GM19023 (cell line): Measurements from ENCODE around the gene TSPAN3.

Source experiments
- ATAC-seq: cut with Tn5 transposase; IDR thresholded peaks from one replicate; pipeline ENCODE4 v1.9.1; 2021; ENCODE audit warnings: mild to moderate bottlenecking, moderate library complexity; ENCODE audit not compliant: unreplicated experiment

The TSPAN3 gene

DNA sequence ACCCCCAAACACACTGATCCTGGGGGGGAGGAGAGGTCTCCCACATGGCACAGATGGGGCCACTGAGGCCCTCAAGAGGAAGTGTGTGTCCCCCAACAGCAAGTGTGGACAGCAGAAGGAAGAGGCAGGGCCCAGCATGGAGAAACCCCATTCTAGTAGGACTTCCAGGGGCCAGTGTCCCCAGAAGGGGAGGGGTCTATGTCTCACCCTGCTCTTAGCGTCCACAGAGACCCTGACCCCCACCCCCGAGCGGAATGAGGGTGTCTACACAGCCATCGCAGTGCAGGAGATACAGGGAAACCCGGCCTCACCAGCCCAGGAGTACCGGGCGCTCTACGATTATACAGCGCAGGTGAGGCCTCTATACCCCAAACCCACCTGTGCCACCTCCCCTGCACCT lies 35.3 kb downstream of the TSPAN3 start:
- ATAC-seq = no peak

DNA sequence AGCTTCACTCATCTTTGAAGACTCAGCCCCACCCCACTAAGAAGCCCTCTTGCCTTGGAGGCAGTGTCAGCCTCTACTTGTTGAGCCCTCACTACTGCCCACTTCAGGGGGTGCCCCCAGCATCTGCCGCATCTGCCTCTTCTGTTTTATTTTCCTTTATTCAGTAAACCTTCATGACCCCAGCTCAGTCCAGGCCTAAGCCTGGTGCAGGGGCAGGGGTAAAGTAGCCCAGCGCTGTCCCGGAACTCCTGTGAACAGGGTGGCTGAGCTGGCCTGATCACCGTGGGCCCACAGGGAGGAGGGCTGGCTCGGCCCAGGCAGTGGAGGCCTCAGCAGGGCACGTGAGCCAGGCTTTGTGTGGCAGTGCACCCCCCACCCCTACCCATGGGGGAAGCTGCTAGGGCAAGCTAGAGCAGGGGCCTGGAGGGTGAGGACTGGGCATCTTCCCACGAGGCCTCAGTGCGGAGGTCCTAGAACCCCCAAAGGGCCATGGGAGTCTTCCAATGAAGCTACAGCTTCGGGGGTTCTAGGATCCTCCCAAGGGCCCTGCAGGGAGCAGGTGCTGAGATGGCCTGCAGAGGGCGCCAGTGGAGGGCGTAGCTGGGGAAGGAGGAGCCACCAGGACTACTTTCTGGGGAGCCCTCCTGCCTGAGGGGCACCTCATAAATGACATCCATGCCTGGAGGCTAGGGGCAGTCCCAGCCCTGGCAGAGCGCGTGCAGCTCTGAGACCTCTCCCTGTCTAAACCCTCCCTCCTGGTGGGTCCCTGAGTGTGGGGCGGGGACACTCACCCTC lies 36.0 kb downstream of the TSPAN3 start:
- no peak for ATAC-seq

DNA sequence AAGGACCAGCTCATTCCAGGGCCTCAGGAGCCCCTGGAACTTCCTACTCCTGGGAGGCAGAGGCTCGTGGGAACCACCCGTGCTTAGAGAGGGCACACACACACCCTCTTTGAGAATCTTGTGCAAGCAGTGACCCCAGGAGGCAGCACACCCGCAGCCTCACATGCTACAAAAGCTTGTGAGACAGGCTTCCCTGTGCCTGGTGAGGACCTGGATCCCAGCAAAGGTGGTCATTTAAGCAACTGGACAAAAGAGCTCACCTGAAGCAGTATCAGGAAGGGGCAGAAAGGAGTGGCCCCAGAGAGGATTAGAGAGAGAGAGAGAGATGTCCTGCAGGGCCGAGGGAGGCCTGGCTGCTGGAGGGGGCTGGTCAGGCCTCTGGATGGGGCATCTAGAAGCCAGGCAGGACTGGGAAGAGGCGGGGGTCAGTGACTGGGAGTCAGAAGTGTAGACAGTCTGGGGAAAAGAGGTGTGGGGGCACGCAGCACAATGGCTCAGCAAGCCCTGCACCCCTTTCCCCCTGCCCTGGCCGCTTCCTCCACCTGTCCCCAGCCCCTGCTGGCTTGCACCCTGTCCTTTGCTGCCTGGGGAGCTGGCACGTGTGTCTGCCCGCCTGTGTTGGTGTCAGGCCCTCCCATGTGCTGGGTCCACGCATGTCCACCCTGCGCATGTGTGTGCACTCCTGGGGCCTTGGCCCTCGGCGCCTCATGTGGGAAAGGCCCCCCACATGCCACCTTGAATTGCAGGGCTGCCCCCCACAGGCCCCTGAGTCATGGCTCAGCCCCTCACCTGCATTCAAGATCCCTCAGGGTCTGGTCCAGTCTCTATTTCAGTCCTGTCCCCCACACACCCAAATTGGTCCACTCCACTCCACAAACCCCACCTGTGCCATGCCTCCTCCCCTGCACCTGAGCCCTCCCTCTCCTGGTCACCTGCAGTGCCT lies 36.9 kb downstream of the TSPAN3 start:
- ATAC-seq = no peak

DNA sequence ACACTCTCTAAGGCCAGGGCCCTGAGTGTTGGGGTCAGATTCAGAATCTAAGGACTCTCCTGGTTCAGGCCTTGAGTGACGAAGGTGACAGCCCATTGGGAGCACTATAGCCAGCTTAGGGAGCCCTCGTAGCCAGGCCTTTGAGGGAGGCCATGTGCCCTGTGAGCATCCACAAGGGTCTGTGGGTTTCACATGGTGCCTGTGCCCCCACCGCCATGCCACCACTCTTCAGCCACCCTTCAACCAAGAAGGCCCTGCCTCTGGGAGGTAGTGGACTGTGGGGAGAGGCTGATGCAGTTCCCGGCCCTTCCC lies 37.5 kb downstream of the TSPAN3 start:
- no peak for ATAC-seq

DNA sequence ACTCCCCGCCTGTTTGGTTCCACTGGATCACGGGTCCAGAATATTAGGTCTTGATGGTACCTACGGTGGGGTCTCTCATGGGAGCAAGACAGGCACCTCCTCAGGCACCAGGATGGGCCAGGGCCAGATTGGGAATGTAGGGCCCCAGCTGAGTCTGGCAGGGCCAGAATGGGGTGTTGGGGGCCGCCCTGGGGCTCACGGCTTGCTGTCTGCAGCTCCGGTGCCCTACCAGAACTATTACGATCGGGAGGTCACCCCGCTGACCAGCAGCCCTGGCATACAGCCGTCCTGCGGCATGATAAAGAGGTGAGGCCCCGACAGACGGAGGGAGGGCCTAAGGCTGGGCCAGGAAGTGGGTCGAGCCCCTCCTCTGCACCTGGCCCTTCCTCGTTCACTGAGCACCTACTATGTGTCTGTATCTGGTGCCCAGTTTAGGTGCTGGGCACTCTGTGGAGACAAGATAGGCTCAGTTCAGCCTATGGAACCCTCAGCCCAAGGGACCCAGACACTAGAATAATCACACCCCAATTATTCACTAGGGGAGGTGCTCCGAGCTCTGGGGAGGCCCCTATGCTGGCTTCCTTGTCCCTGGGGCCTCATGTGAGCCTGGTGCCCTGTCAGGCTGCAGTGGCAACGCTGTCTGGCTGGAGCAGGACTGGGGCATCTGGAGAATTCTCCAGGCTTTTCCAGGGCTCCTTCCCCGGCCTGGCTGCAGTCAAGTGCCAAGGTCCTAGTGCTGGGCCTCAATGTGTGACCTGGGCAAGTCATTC lies 38.1 kb downstream of the TSPAN3 start:
- no peak for ATAC-seq

DNA sequence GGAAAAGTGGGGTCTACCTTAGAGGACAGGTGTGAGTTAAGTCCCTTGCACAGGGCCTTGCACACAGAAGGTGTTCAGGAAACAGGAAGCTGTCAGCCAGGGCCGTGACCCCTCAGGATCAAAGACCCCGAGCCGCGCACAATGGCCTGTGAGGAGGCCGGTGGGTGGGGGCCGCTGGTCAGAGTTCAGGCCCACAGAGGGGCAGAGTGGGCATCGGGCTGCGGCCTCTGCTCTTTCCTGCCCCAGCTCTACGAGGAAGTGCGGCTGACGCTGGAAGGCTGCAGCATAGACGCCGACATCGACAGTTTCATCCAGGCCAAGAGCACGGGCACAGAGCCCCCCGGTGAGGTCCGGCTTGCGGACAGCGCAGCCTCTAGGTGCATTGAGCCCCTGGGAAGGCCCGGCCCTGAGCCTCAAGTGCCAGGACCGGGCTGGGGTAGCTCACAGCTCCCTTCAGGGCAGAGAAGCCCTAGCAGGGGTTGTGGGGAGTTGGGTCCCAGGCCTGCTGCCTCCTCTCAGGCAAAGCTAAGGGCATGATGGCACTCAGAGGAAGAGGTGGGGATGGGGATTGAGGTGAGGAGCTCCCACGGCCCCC lies 38.8 kb downstream of the TSPAN3 start:
- ATAC-seq = no peak

DNA sequence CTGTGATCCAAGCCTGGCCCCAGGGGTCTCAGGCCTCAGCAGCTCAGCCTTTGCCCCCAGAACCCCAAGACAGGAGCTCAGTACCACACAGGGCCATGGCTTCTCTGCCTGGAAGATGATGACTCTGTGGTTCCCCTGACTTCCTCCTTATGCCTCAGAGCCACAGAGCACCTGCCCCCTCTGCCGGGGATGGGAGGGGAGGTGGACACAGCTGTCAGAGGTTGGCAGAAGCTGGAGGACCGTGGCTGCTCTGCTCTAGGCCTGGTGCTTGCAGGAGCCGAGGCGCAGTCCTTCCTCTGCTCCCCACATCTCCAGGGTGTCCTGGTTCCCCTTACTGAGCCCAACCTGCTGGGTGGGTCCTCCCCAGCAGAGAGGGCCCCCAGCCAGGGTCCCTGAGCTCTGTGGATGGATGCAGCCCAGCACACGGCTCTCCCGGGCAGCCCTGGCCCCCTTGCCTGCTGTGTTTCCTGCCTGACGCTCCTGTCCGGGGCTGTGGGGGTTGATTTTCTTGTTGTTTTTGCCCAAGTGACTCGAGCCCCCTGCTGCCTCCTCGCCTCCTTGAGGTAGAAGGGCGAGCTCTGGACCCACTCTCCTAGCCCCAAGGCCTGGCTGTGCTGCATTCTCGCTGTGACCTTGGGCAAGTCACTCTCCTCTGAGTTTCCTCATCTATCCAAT lies 39.4 kb downstream of the TSPAN3 start:
- ATAC-seq = no peak

DNA sequence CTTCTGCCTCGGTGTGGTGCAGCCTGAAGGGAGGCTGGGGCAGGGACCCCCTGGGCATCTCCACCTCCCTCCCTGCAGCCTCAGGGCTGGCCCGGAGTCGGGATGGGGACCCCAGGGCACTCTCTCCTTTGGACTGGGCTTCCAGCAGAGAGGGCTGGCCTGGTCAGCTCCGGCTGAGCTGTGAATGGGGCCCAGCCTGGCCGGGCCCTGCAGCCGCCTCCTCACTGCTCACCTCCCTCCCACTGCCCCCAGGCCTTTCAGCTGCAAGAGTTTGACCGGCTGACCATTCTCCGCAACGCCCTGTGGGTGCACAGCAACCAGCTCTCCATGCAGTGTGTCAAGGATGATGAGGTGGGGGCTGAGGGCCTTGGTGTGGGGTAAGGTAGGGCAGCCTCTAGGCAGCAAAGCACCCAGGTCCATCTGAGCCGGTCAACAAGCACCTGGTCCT lies 40.0 kb downstream of the TSPAN3 start:
- ATAC-seq = no peak

DNA sequence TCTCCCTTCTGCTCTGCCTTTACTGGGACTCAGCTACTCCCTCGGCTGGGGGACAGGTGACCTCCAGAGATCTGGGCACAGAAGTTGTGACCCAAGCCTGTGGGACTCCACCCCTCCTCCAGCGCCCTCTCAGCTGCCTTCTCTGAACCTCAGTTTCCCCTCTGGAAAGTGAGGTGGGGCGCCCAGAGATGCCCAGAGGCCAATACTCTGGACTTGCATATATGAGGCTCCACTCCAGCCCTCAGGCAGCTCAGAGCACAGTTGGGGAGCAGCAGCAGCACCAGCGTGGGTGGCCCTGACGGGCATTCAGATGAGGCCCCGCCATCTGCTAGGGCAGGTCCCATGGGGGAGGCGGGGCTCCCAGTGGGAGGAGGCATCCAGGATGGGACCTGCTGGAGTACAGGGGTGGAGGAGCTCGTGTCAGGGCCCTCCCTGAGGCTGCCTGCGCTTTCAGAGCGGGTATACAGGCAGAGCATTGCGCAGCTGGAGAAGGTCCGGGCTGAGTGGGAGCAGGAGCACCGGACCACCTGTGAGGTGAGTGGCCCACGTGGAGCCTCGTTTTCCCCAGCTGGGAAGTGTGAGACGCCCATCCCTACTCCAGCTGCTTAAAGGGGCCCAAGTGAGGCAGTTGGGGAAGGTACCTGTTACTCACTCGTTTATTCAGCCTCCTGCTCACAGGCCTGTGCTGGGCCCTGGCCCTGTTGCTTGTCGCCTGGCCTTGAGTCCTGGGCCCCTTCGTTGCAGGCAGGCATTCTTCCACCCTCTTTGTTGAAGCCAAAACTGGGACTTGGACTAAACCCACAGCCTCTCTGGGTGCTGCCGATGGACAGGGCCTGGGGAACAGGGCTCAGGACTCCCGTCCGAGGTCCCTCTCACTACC lies 40.6 kb downstream of the TSPAN3 start:
- no peak for ATAC-seq

DNA sequence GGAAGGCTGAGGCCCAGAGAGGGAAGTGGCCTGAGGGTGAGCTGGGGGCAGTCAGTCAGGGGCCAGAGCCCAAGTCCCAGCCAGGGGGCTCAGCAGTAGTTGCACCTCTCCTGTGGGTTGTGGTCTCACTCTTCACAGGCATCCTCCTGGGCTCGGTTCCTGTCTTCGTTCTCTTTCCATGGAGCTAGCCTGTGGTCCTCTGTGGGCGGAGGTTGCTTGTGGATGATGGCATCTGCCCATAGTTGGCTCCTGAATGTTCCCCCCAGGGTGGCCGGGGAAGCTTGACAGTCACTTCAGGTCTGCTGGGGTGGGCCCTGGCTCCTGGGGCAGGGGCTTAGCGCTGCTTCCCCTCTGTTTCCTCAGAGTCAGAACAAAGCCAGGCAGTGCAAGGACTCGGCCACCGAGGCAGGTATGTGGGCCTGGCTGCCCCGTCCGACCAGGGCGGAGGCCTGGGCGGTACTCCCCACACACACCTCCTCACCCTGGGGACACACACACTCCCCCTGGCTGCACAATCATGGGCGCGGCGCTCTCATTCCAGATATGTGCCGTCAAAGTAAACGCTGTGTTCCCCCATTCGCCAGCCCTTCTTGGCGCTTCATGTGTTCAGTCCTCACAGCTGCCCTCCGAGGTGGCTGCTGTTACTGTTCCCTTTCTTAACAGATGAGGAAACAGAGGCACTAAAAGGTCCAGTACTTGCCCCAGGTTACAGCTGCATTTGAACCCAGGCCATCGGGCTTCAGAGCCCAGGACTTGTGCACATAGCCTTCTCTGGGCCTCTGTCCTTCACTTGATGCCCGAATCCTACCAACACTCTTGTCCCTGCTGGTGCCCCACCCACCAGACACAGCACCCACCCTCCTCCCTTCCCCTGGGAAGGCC lies 41.5 kb downstream of the TSPAN3 start:
- no peak for ATAC-seq

DNA sequence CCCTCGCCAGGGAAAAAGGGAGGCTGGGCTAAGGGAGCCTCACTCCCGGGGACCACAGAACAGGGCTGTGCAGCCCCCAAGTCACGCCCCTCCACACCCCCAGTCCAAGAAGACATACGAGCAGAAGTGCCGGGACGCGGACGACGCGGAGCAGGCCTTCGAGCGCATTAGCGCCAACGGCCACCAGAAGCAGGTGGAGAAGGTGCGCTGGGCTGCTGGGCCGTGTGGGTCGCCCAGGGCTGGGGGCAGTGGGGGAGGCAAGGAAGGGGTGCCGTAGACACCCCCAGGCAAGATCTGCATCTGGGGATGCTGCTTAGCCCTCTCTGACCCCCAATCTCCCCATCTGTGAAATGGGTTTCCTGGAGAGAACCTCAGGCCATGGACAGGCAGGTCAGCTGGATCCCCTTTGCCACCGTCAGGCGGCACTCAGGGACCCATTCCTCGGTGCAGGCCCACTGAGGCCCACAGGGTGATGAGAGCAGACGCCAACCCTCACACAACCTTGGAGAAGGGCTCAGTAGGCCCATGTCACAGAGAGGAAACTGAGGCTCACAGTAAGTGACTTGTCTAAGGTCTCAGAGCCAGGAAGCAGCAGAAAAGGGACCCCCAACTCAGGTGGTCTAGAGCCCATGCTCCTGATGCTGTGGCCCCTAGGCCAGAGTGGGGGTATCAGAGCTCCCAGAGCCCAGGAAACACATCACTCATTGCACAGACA lies 42.3 kb downstream of the TSPAN3 start:
- no peak for ATAC-seq

DNA sequence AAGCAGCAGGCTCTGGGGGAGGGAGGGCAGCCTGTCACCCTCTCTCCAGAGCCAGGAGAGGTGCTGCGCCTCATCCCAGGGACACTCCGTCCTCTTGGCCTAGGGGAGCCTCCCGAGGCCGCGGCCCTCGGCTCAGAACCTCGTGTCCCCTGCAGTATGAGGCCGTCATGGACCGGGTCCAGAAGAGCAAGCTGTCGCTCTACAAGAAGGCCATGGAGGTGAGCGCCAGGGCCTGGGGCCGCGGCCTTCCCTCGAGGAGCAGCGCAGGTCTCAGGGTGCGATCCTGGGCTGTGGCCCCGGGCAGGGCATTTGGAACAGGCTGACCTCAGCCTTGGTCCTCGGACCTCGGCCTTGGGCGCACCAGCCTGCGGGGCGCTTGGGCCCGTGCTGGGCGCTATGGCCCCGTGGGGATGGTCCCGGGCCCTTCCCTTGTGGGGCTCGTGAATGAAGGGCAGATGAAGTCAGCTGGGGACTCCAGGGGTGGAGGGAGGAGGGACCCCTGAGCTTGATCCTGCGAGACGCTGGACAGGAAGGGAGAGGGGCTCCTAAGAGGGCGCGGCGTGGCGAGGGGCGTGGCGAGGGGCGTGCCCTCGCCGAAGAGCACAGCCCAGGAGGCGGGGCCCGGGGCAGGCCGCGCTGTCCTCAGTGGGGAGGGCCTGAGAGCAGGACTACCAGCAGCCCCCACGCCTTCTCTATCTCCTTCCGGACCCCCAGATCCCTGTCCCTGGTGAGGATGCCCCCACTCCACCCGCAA lies 43.0 kb downstream of the TSPAN3 start:
- ATAC-seq = no peak

DNA sequence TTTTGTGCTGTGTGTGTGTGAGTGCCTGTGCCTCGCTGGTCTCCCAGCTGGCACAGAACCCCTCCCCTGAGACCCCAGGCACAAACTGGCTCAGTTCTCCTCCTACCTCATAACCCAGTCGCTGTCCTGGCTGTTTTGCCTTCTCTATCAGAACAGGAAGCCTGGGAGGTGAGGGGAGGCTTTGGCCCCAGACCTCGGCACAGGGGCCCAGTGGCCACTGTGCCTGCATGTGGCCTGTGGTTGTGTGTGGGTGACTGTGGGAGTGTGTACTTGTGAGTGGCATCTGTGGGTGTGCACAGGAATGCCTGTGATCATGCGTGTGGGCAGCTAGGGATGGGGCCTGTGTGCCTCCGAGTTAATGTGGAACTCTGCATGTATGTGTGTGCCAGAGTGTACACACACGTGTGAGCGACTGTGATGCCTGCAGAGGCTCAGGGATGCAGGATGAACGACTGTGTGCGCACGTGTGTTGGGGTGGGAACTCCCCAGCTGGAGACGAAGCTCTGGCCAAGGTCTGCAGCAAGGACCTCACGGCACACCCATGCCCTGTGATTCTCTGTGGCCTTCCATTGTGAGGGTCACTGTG lies 43.7 kb downstream of the TSPAN3 start:
- ATAC-seq = no peak

DNA sequence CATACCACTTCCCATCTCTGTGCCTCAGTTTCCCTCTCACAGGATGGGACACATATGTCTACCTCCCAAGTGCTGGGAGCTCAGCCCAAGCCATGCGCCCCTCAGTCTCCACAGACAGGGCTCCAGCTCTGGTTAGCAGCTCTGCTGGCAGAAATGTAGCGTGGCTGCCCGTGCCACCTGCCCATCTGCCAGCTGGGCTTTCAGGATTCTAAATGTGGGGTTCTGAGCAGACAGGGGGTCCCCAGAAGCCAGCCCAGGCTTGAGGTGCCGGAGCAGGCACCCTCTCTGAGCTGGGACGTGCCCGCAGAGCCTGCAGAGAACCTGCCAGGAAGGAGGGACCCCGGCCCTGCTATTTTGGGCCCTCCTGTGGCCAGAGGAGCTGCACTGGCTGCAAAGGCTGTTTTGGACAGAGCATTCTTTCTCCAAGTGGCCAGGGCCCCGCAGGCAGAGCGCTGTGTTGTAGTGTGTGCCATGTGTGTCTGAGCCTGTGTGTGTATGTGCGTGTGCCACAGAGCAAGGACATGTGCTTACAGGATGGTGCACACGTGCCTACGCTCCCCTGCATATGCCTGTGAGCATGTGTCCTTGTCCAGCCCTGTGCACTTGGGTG lies 44.3 kb downstream of the TSPAN3 start:
- no peak for ATAC-seq

DNA sequence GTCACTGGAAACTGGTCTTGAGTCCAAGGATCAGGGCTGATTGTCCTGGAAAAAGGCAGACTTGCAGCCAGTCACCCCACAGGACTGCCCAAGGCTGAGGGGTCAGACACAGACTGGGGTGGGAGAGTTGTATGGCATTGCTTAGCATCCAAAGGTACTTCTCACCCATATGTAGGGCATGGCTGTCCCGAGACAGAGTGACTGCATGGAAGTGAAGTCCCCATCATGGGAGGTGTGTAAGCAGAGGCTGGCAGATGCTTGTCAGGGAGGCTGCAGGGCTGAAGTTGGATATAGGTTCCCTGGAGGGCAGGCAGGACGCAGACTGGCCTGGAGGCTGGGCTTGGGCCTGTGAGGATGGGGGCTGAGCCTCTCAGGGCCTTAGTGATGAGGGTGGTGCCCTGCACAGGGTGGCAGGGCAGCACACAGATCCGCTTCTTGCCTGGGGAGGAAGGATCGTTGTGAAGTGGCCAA lies 44.9 kb downstream of the TSPAN3 start:
- ATAC-seq = no peak
